C4-2B (cell line): Measurements from ENCODE around the gene SFMBT2.

Experiments
- CTCF ChIP-seq: fragments of 450-650 bp; conservative IDR thresholded peaks from 2 replicates; pipeline ENCODE4 v1.5.1; 2017; ENCODE audit warnings: mild to moderate bottlenecking
- ZFX ChIP-seq: fragments of 450-650 bp; IDR thresholded peaks from 2 replicates; pipeline ENCODE4 v1.6.1; 2017

- TF ChIP-seq CTCF, result no peak
- TF ChIP-seq ZFX, result no peak
Measured at GRCh38 chr10:7351894-7352293, 58.9 kb downstream of the SFMBT2 start.
